ENCODE measurements around the gene TAF1B.

DNA sequence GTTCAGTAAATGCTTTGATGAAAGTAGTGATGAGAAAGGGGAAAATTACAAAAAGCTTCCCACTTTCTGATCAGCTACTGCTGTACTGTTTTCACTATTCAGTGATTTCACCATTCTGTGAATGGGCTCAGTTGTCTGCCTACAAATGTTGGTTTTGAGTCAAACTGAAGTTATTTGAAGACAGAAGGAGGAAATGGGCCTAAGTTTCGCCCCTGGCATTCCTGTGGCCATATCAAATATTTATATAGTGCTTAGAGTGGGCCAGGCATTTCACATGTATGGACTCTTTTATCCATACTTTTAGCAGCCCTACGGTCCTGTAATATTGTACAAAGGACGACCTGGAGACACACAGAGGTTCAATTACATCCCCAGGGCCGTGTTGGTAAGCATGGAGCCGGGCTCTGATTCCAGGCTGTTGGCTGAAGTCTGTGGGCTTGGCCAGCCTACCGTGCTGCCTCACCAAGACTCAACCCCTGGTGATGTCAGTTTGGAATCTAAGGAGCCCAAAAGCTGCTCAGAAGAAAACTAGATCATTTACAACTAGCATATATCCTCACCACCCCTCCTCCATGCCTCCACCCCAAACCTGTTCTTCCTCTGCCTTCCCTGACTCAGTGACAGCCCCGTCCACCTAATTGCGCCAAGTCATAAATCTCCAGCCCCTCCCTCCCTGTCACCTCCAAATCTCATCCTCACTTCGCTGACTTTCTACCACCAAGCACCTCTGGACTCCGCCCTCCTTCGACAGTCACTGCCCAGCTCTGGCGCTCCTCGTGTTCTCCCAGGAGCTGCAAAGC is 98.1 kb downstream of the TAF1B start:
- TF ChIP-seq, protein P1, sequence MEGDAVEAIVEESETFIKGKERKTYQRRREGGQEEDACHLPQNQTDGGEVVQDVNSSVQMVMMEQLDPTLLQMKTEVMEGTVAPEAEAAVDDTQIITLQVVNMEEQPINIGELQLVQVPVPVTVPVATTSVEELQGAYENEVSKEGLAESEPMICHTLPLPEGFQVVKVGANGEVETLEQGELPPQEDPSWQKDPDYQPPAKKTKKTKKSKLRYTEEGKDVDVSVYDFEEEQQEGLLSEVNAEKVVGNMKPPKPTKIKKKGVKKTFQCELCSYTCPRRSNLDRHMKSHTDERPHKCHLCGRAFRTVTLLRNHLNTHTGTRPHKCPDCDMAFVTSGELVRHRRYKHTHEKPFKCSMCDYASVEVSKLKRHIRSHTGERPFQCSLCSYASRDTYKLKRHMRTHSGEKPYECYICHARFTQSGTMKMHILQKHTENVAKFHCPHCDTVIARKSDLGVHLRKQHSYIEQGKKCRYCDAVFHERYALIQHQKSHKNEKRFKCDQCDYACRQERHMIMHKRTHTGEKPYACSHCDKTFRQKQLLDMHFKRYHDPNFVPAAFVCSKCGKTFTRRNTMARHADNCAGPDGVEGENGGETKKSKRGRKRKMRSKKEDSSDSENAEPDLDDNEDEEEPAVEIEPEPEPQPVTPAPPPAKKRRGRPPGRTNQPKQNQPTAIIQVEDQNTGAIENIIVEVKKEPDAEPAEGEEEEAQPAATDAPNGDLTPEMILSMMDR (IDR thresholded peaks at IDR 0.05 in 2 of 3, conservative IDR thresholded peaks at IDR 0.05 in 1 of 3; ENCODE audit: control insufficient read depth in 2 of 3, extremely low read depth in 1 of 3, insufficient read depth in 1 of 3, low read depth in 3 of 3, low read length in 3 of 3) = no peak
- TF ChIP-seq RAD21 (IDR thresholded peaks at IDR 0.05; ENCODE audit: insufficient read depth, low read depth, low read length) (no peak), MYC (IDR thresholded peaks at IDR 0.05; ENCODE audit: insufficient read depth, insufficient read length, insufficient replicate concordance, low read length, severe bottlenecking) (no peak)

Data from GM12878 (cell line).